Sigmoid colon (tissue), 4 donors: ENCODE data around the gene SLC25A11.

Experiments
- EP300 ChIP-seq, 4 donors: sonication (generic); formaldehyde crosslinking; IDR thresholded peaks; one replicate each; pipeline ENCODE4 v1.6.1; 2017; ENCODE audit warnings: antibody characterized with exemption in 4 of 4
- POLR2A ChIP-seq, 2 donors: fragments of 450-650 bp; IDR thresholded peaks; one replicate each; pipeline ENCODE4 v1.6.1; 2016; ENCODE audit warnings: antibody characterized with exemption in 2 of 2, mild to moderate bottlenecking in 2 of 2, moderate library complexity in 2 of 2
- POLR2AphosphoS5 ChIP-seq, 4 donors: sonication (generic); formaldehyde crosslinking; IDR thresholded peaks; one replicate each; pipeline ENCODE4 v1.6.1; 2017; ENCODE audit warnings: antibody characterized with exemption in 4 of 4
- TF ChIP-seq, protein P1 (sequence below), 4 experiments: fragments of 450-650 bp in 3 of 4; fragments of 200-600 bp in 1 of 4; IDR thresholded peaks; one replicate each; pipeline ENCODE4 v1.5.1; 2016 to 2019; ENCODE audit warnings: antibody characterized with exemption in 4 of 4, mild to moderate bottlenecking in 3 of 4, moderate library complexity in 2 of 4

DNA sequence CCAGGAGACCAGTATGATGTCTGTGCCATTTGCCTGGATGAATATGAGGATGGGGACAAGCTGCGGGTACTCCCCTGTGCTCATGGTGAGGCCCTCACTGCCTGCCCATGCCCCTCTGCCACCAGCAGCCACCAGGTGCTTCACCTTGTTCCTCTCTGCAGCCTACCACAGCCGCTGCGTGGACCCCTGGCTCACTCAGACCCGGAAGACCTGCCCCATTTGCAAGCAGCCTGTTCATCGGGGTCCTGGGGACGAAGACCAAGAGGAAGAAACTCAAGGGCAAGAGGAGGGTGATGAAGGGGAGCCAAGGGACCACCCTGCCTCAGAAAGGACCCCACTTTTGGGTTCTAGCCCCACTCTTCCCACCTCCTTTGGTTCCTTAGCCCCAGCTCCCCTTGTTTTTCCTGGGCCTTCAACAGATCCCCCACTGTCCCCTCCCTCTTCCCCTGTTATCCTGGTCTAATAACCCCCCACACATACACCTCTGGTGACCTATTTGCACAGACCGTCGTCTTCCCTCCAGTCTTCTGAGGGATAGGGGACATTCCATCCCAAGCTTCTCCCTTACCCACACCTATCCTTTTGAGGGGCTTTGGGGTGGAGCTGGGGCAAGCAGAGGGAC lies 4.8 kb upstream of the SLC25A11 start:
- TF ChIP-seq, protein P1, sequence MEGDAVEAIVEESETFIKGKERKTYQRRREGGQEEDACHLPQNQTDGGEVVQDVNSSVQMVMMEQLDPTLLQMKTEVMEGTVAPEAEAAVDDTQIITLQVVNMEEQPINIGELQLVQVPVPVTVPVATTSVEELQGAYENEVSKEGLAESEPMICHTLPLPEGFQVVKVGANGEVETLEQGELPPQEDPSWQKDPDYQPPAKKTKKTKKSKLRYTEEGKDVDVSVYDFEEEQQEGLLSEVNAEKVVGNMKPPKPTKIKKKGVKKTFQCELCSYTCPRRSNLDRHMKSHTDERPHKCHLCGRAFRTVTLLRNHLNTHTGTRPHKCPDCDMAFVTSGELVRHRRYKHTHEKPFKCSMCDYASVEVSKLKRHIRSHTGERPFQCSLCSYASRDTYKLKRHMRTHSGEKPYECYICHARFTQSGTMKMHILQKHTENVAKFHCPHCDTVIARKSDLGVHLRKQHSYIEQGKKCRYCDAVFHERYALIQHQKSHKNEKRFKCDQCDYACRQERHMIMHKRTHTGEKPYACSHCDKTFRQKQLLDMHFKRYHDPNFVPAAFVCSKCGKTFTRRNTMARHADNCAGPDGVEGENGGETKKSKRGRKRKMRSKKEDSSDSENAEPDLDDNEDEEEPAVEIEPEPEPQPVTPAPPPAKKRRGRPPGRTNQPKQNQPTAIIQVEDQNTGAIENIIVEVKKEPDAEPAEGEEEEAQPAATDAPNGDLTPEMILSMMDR (IDR thresholded peaks at IDR 0.05): no peak
- no peak for TF ChIP-seq EP300 (IDR thresholded peaks at IDR 0.05)
- no peak for TF ChIP-seq POLR2A (IDR thresholded peaks at IDR 0.05)
- no peak for TF ChIP-seq POLR2AphosphoS5 (IDR thresholded peaks at IDR 0.05)
